NCI-H345 (cell line): ENCODE measurements around the gene SUCO.

ENCODE experiments used
- DNase-seq: peaks from one replicate; lab custom pipeline; 2025; lab: John Stamatoyannopoulos, UW

SUCO gene

GRCh38 chr1:172515436-172515835 lies 17.5 kb upstream of the SUCO start:
- no peak for DNase-seq

GRCh38 chr1:172515927-172516326 lies 17.0 kb upstream of the SUCO start:
- DNase-seq, result no peak

- no peak for DNase-seq
These were observed 15.9 kb upstream of the SUCO start for GRCh38 chr1:172517081-172517480.

DNA sequence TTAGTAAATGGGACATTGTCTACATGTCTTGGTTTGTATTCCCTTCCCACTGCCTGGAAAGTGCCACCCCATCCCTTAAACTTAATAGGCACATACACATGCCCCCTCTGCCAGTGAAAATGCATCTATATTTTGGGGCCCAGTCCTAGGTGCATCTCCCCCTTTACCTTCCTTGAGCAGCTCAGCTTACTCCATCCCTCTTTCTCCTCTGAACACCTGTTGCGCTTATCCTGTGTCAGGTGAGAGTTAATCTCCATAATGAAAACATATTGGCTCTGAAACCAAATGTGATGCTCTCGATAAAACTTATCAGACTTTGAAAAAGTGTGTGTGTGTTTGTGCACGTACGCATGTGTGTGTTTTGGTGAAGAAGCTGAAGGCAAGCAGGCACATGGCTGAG lies 15.4 kb upstream of the SUCO start:
- no peak for DNase-seq

DNA sequence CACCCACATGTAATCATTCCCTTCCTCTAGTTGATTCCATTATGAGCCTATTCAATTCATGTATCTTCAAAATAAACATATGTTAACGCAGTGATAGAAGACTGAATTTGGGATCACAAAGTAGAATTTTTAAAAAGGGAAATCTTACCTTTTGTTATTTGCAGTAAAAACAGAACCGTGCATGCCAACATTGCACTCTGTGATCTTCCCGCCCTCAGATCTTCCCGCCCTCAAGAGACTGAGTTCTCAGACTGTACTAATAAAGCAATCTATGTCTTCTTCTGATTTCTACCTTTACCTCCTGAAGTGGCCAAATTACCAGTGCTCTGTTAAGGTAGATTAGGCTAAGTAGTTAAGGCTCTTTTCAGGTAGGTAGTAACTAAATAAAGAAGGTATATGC lies 3.6 kb upstream of the SUCO start:
- no peak for DNase-seq

GRCh38 chr1:172530000-172530399 lies 3.0 kb upstream of the SUCO start:
- DNase-seq, result no peak

GRCh38 chr1:172531412-172532182 lies 1.4 kb upstream of the SUCO start:
- no peak for DNase-seq

- peak; percentile 95 for DNase-seq
These were observed 709 bp upstream of the SUCO start for GRCh38 chr1:172532183-172532699.

DNA sequence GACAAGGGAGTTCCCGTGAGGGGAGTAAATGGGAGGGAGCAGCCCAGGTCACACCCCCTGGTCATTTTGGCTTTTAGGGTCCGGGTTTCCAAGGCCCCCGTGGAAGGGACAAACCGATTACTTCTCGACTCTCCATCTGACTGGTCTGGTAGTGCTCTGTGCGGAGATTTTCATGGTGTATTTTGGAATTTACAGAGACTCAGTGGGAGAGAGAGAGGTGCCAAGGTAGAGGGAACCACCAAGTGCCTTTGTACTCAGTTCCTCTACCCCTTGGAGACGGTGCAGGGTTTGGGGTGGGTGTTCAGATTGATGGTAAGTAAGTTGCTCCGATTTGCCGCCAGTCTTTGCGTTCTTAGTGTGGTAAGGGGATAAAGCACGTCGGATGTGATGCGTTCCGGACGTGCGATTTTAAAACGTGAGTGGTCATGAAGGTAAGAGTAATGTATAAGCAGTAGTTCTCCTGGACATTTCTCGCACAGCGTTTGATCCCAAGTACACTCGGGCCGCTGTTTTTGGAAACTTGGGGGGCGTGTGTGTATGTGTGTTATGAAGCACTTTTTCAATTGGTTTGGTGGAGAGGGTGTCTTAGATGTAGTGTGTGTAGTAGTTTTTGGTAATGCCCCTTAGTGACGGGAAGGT lies 682 bp downstream of the SUCO start:
- DNase-seq, result peak; percentile 48

- DNase-seq, result no peak
These were observed 3.3 kb downstream of the SUCO start for GRCh38 chr1:172536256-172536655.

DNA sequence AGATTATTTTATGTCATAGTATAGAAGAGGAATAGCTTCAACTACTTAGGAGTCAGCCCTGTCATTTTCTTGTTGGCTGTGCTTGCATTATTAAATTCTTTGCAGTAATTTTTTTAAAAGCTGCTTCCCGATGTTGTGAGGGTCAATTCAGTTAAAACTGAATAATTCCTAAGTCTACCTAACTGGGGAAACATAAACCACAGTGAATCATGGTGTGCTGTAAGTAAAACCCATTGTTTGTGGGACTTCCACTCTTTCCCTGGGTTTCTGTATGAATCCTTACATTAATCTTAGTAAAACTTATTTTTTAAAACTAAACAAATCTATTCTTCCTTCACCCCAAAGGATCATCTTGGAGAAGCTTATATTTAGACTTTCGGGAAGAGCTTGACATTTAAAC lies 4.4 kb downstream of the SUCO start:
- DNase-seq, result no peak

DNA sequence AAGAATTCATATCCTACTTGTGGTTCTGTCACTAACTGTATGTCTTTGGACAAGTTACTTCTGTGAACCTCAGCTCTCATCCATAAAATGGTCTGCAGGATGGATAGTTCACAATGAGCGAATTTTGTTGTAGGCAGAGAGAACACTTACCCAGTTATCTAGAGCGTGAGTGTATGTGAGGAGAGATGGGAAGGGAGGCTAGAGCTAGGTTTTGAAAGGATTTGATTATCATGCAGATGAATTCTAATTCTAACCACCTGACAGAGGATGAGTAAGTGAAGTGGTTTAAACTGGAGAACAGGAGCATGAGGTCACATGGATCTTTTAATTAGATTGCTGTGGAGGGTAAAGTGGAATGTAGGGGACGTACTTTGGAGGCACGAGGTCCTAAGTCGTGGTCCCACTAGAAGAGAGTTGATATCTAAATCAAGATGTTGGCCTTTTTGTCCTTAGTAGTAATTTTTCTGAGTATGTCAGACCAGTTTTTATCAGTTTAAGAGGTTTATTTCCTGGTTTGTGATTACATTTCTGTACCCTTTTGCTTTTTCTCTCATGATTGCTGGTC lies 5.0 kb downstream of the SUCO start:
- no peak for DNase-seq

- no peak for DNase-seq
These were observed 7.7 kb downstream of the SUCO start for GRCh38 chr1:172540635-172541034.

DNA sequence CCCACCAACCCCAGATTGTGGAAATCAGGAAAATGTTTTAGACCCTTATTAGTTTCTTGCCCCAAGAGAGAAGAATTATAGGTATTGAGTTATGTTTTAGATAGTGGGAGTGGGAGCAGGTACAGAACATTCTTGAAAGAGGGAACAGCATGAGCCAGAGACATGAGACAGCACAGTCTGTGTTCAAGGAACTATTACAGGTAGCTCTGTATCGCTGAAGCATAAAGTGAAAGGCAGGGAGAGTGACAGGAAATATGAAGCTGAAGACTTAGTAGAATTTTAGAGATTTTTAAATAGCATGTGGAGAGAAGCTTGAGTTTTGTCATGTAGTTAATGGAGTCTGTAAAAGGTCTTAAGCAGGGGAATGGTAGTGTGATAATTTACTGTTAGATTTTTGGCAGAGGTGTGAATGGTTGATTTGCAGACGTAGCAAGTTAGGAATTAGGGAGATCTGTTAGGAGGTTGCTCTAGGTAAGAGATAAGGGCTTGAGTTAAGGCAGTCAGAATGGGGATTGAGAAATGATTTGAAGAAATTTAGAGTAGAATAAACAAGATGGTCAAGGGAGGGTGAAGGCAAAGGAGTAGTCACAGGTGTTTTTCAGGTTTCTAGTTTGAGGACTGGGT lies 11.6 kb downstream of the SUCO start:
- no peak for DNase-seq

- no peak for DNase-seq
These were observed 12.6 kb downstream of the SUCO start for GRCh38 chr1:172545396-172546004.

GRCh38 chr1:172547071-172547470 lies 14.1 kb downstream of the SUCO start:
- DNase-seq, result no peak

GRCh38 chr1:172549621-172550280 lies 16.8 kb downstream of the SUCO start:
- DNase-seq, result no peak

GRCh38 chr1:172551279-172551678 lies 18.3 kb downstream of the SUCO start:
- no peak for DNase-seq

GRCh38 chr1:172554915-172555314 lies 22.0 kb downstream of the SUCO start:
- no peak for DNase-seq

DNA sequence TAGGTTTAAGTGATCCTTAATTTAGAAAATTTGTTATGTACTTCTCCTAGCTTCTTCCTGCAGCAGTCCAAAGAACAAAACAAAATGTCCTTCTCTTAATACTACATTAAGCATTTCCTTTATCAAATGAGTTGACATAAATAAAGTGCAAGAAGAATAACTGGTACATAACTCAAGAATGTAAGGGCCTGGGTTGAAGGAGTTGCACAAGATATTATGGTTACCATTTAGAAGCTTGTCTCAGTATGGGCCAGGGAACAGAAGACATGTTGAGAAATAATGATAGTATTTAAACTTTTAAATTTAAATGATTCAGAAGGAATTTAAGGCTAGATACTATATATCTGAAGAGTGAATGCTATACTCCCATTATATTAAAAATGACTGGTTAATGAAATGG lies 23.5 kb downstream of the SUCO start:
- DNase-seq, result no peak

DNA sequence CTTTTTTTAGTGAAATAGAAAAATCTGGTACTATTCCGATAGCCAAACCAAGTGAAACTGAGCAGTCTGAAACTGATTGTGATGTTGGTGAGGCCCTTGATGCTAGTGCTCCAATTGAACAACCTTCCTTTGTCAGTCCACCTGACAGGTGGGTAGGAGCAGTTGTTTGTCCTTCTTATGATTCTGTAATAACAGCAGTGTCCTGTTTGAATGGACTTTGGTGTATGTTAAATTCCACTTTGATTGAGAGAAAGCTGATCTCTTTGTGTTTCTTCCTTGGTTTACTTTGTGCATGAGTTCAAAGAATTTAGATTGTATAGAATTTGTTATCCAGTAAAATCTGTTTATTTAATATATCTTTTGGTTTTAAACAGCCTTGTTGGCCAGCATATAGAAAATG lies 24.3 kb downstream of the SUCO start:
- DNase-seq, result no peak
